Ascending aorta (tissue), 2 donors: ENCODE measurements around the gene SPPL2C. TPM values are rescaled to one million over a fixed set of nuclear protein-coding genes. Genes with fewer than 3 reads are reported as not detected.

Experiments used
- DNase-seq, 2 donors: peaks; one replicate each; pipeline ENCODE4 v3.0.0-alpha.2; 2019; ENCODE audit warnings: low spot score in 2 of 2
- H3K27ac ChIP-seq, 2 donors: fragments of 200-600 bp; sonication (generic); one replicate each; pipeline ENCODE4 v1.5.1; 2016 to 2017; ENCODE audit warnings: mild to moderate bottlenecking in 1 of 2
- H3K27me3 ChIP-seq: fragments of 200-600 bp; sonication (generic); one replicate; pipeline ENCODE4 v1.5.1; 2017
- H3K36me3 ChIP-seq, 2 donors: fragments of 200-600 bp; sonication (generic); one replicate each; pipeline ENCODE4 v1.5.1; 2016
- H3K4me1 ChIP-seq, 2 donors: fragments of 200-600 bp; sonication (generic); one replicate each; pipeline ENCODE4 v1.5.1; 2016 to 2017; ENCODE audit warnings: mild to moderate bottlenecking in 1 of 2
- H3K4me3 ChIP-seq, 2 donors: fragments of 200-600 bp; sonication (generic); one replicate each; pipeline ENCODE4 v1.5.1; 2016 to 2017; ENCODE audit warnings: mild to moderate bottlenecking in 1 of 2
- H3K9me3 ChIP-seq, 2 donors: fragments of 200-600 bp; sonication (generic); one replicate each; pipeline ENCODE4 v1.5.1; 2016
- CTCF ChIP-seq, 3 experiments: fragments of 200-600 bp in 2 of 3; fragments of 450-650 bp in 1 of 3; sonication (generic) in 2 of 3; IDR thresholded peaks; one replicate each; pipeline ENCODE4 v1.5.1; 2016 to 2019; ENCODE audit warnings: antibody characterized with exemption in 3 of 3, mild to moderate bottlenecking in 1 of 3, moderate library complexity in 1 of 3
- intact Hi-C: fragments of 100-400 bp; cut with DNase I; formaldehyde crosslinking; loops from one replicate; pipeline ENCODE4 v1.15.1; 2023
- total RNA-seq: library from RNA; depleted of rRNA; stranded (reverse); fragments of >200 nt; gene quantifications from one replicate; pipeline ENCODE4 v1.1.0, GENCODE V29; 2016

The SPPL2C gene
- total RNA-seq, 1 donor from 2014 or later: not detected

GRCh38 chr17:45824901-45825492, 19.7 kb upstream of the SPPL2C start:
- no peak for TF ChIP-seq CTCF (IDR thresholded peaks at IDR 0.05)
- no peak for DNase-seq
- Histone ChIP-seq H3K4me3 (no peak overlapping the region), H3K27me3 (no peaks in the 10 kb centered on the region), H3K27ac (no peak overlapping the region), H3K9me3 (no peaks in the 10 kb centered on the region), H3K36me3 (no peaks in the 10 kb centered on the region), H3K4me1 (no peaks in the 10 kb centered on the region)
- intact Hi-C loops: no loop called here

- no peak overlapping the region for H3K27ac ChIP-seq
- intact Hi-C loops: no loop called here
- no peak for DNase-seq
- no peak overlapping the region for H3K4me3 ChIP-seq
- H3K27me3 ChIP-seq: no peaks in the 10 kb centered on the region
- H3K9me3 ChIP-seq: no peaks in the 10 kb centered on the region
- H3K4me1 ChIP-seq: no peaks in the 10 kb centered on the region
- H3K36me3 ChIP-seq: no peaks in the 10 kb centered on the region
- TF ChIP-seq CTCF (IDR thresholded peaks at IDR 0.05): no peak
Measured at GRCh38 chr17:45825792-45826191, 18.9 kb upstream of the SPPL2C start.

- intact Hi-C loops: no loop called here
- DNase-seq: no peak
- Histone ChIP-seq H3K27ac (no peak overlapping the region), H3K4me1 (no peaks in the 10 kb centered on the region), H3K36me3 (no peaks in the 10 kb centered on the region), H3K9me3 (no peaks in the 10 kb centered on the region), H3K4me3 (no peak overlapping the region), H3K27me3 (no peaks in the 10 kb centered on the region)
- TF ChIP-seq CTCF (IDR thresholded peaks at IDR 0.05): no peak
Measured at GRCh38 chr17:45826919-45827588, 17.6 kb upstream of the SPPL2C start.

GRCh38 chr17:45828171-45828570, 16.5 kb upstream of the SPPL2C start:
- Histone ChIP-seq H3K27ac (no peak overlapping the region), H3K36me3 (no peaks in the 10 kb centered on the region), H3K4me1 (no peaks in the 10 kb centered on the region), H3K4me3 (no peak overlapping the region), H3K9me3 (no peaks in the 10 kb centered on the region), H3K27me3 (no peaks in the 10 kb centered on the region)
- intact Hi-C loops: no loop called here
- no peak for TF ChIP-seq CTCF (IDR thresholded peaks at IDR 0.05)
- no peak for DNase-seq

DNA sequence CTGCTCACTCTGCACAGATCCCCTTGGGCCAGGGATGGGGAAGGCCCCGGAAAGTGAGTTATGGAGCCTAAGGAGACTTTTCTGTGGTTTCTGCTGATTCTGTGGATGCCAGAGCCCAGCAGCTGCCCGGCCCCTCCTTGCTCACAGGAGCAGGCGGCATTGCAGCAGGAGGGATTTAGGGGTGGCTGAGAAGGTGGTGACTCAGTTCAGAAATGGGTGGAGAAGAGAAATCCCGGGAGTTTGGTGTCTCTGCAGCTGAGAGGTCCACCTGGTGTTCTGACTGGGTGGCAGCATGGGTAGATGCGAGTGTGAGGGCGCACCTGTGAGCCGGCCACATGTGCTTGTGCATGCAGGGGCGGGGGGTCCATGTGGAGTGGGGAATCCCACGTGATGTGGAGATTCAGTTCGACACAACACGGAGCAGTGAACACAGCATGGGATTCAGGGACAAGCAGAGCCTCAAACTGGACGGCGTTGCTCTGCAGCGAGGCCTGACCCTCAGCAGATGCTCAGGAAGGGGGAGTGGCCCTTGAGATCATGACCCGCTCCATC, 16.0 kb upstream of the SPPL2C start:
- TF ChIP-seq CTCF (IDR thresholded peaks at IDR 0.05): no peak
- intact Hi-C loops: no loop called here
- DNase-seq: no peak
- Histone ChIP-seq H3K9me3 (no peaks in the 10 kb centered on the region), H3K36me3 (no peaks in the 10 kb centered on the region), H3K4me3 (no peak overlapping the region), H3K4me1 (no peaks in the 10 kb centered on the region), H3K27me3 (no peaks in the 10 kb centered on the region), H3K27ac (no peak overlapping the region)
